ENCODE results near the gene HORMAD2. TPM values are rescaled to one million over a fixed set of nuclear protein-coding genes. Genes with fewer than 3 reads are reported as not detected.

HORMAD2 gene
- total and polyA plus RNA-seq, 2 donors (not counting 1 experiment from before 2014, with no cell fraction given) = not detected

DNA sequence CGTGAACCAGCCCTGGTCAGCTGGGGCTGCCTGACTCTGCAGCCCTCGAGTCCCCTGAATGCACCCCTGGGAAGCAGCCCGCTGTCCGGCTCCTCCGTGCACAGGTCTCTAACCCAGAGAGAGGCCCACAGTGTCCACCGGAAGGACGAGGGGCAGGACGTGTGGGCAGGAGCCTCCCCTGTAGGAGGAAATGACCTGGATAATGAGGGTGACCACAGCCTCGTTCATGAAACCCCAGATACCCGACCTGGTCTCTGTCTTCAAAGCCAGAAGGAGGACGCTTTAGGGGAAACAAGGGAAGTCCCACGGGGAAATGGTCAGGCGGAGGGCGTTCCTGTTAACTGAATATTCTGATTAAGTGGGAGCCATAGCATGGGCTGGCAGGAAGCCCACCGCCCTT, 143.0 kb downstream of the HORMAD2 start:
- Histone ChIP-seq H3K79me2 (ENCODE audit: control insufficient read depth, insufficient read depth, low read length) (no peaks in the 10 kb centered on the region), H4K20me1 (ENCODE audit: control insufficient read depth, insufficient read depth, low read length, poor library complexity, severe bottlenecking) (no peaks in the 10 kb centered on the region), H3K4me3 (ENCODE audit: control extremely low read depth in 1 of 5, extremely low read depth in 1 of 5, insufficient read depth in 1 of 5, low read depth in 2 of 5, low read length in 4 of 5) (no peak overlapping the region), H2AFZ (ENCODE audit: insufficient read depth, low read depth, low read length, poor library complexity, severe bottlenecking) (no peak overlapping the region), H3K27ac (ENCODE audit: low read length in 2 of 2) (no peak overlapping the region), H3K36me3 (replicated peaks in 1 of 2; ENCODE audit: control extremely low read depth in 1 of 2, control insufficient read depth in 1 of 2, extremely low read depth in 1 of 2, insufficient read depth in 2 of 2, low read length in 1 of 2) (no peaks in the 10 kb centered on the region), H3K4me1 (ENCODE audit: control insufficient read depth in 2 of 2, insufficient read depth in 2 of 2, low read length in 2 of 2) (peaks cover 26 to 42% of the 10 kb centered on the region in 2 donors), H3K9ac (ENCODE audit: low read length) (no peak overlapping the region), H3K9me3 (ENCODE audit: control extremely low read depth in 1 of 3, control insufficient read depth in 2 of 3, insufficient read depth in 1 of 3, low read length in 2 of 3) (peaks cover 0 to 4% (median 0%) of the 10 kb centered on the region in 3 donors), H3K4me2 (replicated peaks; ENCODE audit: low read depth, low read length, poor library complexity, severe bottlenecking) (no peak overlapping the region), H3K27me3 (replicated peaks in 1 of 4; ENCODE audit: control extremely low read depth in 1 of 4, control insufficient read depth in 3 of 4, insufficient read depth in 4 of 4, low read length in 3 of 4) (no peaks in the 10 kb centered on the region)
- peaks cover 13% of the 10 kb centered on the region for H3K27me3 Mint-ChIP-seq
- H3K4me3 Mint-ChIP-seq = no peak overlapping the region
- ATAC-seq (ENCODE audit: low read depth) (no peak), DNase-seq (no peak)
- intact Hi-C loops (cut with micrococcal nuclease) = no loop called here
- no peak for TF ChIP-seq CTCF (IDR thresholded peaks at IDR 0.05)
- no peak for TF ChIP-seq EZH2 (IDR thresholded peaks at IDR 0.05; ENCODE audit: borderline replicate concordance, insufficient read depth, low read depth, low read length, poor library complexity, severe bottlenecking)
- CTCF ChIA-PET = no interaction called here
- peaks cover 21% of the 10 kb centered on the region for H3K4me1 Mint-ChIP-seq
- no peak overlapping the region for H3K27ac Mint-ChIP-seq
- 39% methylated on average over 15 of the region's 15 CpGs for WGBS (ENCODE audit: insufficient coverage)
- no peaks in the 10 kb centered on the region for H3K9me3 Mint-ChIP-seq (ENCODE audit: insufficient read depth)
- POLR2A ChIA-PET = no interaction called here

- Mint-ChIP-seq H3K9me3 (ENCODE audit: insufficient read depth) (no peaks in the 10 kb centered on the region), H3K4me1 (peaks cover 21% of the 10 kb centered on the region), H3K27ac (no peak overlapping the region), H3K27me3 (peaks cover 13% of the 10 kb centered on the region), H3K4me3 (no peak overlapping the region)
- ChIA-PET CTCF (no interaction called here), POLR2A (no interaction called here)
- Histone ChIP-seq H2AFZ (ENCODE audit: insufficient read depth, low read depth, low read length, poor library complexity, severe bottlenecking) (no peak overlapping the region), H3K9ac (ENCODE audit: low read length) (no peak overlapping the region), H3K27me3 (replicated peaks in 1 of 4; ENCODE audit: control extremely low read depth in 1 of 4, control insufficient read depth in 3 of 4, insufficient read depth in 4 of 4, low read length in 3 of 4) (no peaks in the 10 kb centered on the region), H4K20me1 (ENCODE audit: control insufficient read depth, insufficient read depth, low read length, poor library complexity, severe bottlenecking) (no peaks in the 10 kb centered on the region), H3K4me3 (ENCODE audit: control extremely low read depth in 1 of 5, extremely low read depth in 1 of 5, insufficient read depth in 1 of 5, low read depth in 2 of 5, low read length in 4 of 5) (no peak overlapping the region), H3K4me2 (replicated peaks; ENCODE audit: low read depth, low read length, poor library complexity, severe bottlenecking) (no peak overlapping the region), H3K27ac (ENCODE audit: low read length in 2 of 2) (no peak overlapping the region), H3K79me2 (ENCODE audit: control insufficient read depth, insufficient read depth, low read length) (no peaks in the 10 kb centered on the region), H3K9me3 (ENCODE audit: control extremely low read depth in 1 of 3, control insufficient read depth in 2 of 3, insufficient read depth in 1 of 3, low read length in 2 of 3) (peaks cover 0 to 4% (median 0%) of the 10 kb centered on the region in 3 donors), H3K4me1 (ENCODE audit: control insufficient read depth in 2 of 2, insufficient read depth in 2 of 2, low read length in 2 of 2) (peaks cover 26 to 42% of the 10 kb centered on the region in 2 donors), H3K36me3 (replicated peaks in 1 of 2; ENCODE audit: control extremely low read depth in 1 of 2, control insufficient read depth in 1 of 2, extremely low read depth in 1 of 2, insufficient read depth in 2 of 2, low read length in 1 of 2) (no peaks in the 10 kb centered on the region)
- TF ChIP-seq EZH2 (IDR thresholded peaks at IDR 0.05; ENCODE audit: borderline replicate concordance, insufficient read depth, low read depth, low read length, poor library complexity, severe bottlenecking) = no peak
- TF ChIP-seq CTCF (IDR thresholded peaks at IDR 0.05) = no peak
- WGBS (ENCODE audit: insufficient coverage) = 78% methylated on average over 8 of the region's 11 CpGs
- DNase-seq (no peak), ATAC-seq (ENCODE audit: low read depth) (no peak)
- intact Hi-C loops (cut with micrococcal nuclease) = no loop called here
Measured at GRCh38 chr22:30224161-30224857, 144.0 kb downstream of the HORMAD2 start.

All from B cell (primary cell).